HG03159 (cell line): ENCODE data around the gene ESYT1.
"Not testable (repeated sequence)": the region's sequence is repeated elsewhere in the genome, so short reads cannot be mapped to it uniquely, and the experiment has no call there.

ENCODE experiments used
- ATAC-seq: cut with Tn5 transposase; IDR thresholded peaks from one replicate; pipeline ENCODE4 v1.9.1; 2021; ENCODE audit warnings: mild to moderate bottlenecking, moderate library complexity; ENCODE audit not compliant: unreplicated experiment

The ESYT1 gene

DNA sequence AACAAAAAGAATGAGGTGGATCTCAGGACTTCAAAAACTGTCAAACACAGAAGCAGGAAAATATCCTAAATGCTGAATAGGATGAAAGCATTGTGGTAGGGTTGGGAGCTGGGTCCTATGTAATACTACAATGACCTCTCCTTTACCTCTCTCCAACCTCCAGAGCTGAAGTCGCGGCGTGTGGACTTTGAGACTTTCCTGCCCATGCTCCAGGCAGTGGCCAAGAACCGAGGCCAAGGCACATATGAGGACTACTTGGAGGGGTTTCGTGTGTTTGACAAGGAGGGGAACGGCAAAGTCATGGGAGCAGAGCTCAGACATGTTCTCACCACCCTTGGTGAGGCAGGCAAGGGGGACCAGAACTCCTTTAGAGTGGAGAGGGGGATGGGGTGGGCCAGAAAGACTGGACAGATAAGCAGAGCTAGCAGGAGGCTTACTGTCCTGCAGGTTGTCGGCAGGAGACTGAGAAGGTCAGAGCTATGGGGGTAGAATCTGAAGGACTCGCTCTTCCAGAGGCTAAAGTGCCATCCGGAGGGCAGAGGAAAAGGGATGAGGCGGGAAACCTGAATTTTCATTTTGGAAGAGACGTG, 27.3 kb downstream of the ESYT1 start:
- no peak for ATAC-seq

DNA sequence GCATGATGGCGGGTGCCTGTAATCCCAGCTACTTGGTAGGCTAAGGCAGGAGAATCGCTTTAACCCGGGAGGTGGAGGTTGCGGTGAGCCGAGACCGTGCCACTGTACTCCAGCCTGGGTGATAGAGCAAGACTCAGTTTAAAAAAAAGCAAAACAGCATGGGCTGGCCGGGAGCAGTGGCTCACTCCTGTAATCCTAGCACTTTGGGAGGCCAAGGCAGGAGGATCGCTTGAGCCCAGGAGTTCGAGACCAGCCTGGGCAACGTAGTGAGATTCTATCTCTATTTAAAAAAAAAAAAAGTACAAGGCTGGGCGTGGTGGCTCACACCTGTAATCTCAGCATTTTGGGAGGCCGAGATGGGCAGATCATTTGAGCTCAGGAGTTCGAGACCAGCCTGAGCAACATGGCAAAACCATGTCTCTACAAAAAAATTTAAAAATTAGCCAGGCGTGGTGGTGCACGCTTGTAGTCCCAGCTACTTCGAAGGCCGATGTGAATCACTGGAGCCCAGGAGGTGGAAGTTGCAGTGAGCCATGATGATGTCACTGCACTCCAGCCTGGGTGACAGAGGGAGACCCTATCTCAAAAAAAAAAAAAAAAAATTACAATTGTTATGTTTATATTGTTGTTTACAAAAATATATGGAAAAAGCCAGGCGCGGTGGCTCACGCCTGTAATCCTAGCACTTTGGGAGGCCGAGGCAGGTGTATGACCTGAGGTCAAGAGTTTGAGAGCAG, 28.6 kb downstream of the ESYT1 start:
- ATAC-seq, result not testable (repeated sequence)

DNA sequence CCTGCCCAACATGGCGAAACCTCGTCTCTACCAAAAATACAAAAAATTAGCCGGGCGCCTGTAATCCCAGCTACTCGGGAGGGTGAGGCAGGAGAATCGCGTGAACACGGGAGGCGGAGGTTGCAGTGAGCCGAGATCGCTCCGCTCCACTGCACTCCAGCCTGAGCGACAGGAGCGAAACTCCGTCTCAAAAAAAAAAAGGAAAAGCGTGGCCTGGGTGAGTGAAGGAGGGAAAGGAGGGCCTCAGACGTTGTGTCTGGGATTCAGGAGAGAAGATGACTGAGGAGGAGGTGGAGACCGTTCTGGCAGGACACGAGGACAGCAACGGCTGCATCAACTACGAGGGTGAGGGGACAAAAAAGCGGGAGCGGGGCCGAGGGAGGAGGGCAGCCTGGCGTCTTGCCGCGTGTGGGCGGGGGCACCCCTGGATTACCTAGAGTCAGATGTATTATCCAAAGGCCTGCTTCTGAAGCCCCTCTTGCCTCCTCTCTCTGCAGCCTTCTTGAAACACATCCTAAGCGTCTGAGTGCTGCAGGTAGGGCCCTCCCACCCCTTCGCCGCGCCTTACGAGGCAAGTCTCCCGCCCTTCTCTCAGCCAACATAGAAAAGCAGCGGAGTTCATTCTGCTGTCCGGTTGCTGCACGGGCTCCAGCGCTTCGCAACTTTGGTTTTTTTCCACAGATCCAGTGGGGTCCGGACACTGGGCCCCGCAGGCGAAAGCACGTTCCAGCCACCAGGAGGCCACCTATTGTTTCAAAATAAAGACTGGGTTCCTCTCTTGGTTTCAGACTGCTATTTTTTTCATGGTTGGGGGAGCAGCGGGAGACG, 29.3 kb downstream of the ESYT1 start:
- ATAC-seq, result peak; percentile 32

DNA sequence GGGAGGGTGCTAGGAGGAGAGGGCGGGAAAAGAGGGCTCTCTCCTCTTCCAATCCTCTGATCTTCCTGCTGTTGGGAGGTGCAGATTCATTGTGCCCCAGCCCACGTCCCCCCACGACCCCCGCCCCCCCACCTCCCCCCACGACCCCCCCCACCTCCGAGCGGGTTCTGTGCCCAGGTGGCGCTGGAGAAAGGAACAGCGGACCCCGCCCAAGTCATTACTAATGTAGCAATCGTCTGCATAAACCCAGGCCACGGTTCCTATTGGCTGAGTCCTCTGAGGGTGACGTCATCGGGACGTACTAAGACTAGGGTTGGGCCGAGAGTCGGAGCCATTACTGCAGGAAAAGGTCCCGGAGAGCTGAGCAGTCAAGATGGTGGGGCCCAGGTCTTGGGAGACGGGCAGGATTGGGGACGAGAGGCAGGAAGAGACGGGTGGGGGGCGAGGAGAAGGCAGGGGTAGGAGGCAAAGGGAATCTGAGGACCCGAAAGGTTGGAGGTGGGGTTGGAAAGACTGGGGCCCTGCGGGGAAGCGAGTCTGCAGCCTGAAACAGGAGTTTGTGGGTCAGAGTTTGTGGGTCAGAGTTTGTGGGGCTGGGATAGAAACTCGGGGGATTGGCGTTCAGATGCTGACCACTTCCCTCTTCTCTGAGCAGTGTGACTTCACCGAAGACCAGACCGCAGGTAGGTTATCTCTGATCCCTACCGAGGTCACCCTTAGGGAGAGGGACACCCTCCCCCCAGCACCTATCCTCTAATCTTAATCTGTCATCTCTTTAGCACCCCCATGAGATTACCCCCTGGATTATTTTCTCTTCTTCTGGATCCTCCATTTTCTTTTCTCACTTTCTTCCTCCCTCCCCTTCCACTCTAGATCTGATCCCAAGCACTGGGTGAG, 30.2 kb downstream of the ESYT1 start, which contains the start of gene MYL6:
MYL6 (plus strand) TSS at position 331 of the 897 bp plus-strand sequence; CDS start at position 374, 43 bp downstream.
- peak; percentile 82 for ATAC-seq

DNA sequence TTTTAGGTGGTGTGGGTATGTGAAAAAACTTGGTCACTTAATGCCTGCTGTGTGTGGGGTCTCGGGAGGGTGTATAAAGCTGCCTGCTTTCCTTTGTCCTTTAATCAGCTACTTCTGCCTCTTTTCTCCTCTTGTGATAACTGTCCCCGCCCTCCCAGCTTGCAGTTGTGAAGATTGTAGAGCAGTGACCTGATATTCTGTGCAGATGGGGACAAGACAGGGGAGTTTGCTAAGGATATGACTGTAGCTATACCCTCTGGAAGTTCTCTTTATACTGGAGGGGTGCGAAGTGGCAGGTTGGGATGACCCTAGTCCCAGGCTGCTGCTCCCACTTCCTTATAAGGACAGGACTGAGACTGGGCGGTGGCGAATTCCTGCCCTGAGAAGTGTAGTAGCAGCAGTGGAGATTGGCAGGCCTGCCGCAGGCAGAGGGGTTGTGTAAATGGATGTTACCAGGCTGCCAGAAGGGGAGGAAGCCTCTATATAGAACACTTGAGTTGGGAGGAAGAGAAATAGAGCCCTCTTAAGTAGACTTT, 30.9 kb downstream of the ESYT1 start:
- ATAC-seq, result no peak

DNA sequence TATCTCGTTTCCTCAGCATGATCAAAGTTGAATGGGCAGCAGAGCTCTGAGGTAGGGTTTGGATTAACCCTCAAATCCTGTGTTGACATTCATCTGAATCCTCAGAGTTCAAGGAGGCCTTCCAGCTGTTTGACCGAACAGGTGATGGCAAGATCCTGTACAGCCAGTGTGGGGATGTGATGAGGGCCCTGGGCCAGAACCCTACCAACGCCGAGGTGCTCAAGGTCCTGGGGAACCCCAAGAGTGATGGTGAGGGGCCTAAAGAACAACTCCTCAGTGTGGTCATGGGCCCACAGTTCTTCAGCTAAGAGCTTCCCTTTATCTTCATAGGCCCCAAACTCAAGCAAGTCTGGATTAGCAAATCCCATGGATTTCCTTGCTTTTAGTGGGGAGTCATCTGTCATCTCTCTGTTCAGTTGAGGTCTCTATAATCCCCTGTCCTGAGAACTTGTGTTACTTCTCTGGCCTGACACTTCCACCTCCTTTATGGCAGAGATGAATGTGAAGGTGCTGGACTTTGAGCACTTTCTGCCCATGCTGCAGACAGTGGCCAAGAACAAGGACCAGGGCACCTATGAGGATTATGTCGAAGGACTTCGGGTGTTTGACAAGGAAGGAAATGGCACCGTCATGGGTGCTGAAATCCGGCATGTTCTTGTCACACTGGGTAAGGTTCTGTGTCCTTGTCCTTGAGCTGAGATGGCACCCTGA, 31.6 kb downstream of the ESYT1 start:
- no peak for ATAC-seq

DNA sequence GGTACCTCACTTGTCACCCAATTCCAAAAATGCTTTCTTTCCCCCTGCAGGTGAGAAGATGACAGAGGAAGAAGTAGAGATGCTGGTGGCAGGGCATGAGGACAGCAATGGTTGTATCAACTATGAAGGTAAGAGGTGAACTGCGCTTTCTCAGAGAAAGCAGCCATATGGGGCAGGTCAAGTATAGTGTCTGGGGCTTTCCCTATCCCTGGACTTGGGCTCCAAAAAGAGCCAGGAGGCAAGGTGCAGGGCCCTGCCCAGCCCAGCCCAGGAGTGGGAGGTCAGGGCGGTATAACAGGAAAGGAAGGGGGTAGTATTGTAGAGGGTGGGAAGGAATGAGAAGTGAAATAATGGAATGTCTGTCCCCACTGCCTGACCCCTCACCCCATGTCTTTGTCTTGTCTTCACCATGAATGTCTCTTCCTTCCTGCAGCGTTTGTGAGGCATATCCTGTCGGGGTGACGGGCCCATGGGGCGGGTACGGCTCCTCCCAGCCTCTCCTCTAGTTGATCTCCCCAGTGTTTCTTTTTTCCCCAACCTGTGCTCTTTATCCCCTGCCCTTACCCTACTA, 32.2 kb downstream of the ESYT1 start:
- no peak for ATAC-seq

DNA sequence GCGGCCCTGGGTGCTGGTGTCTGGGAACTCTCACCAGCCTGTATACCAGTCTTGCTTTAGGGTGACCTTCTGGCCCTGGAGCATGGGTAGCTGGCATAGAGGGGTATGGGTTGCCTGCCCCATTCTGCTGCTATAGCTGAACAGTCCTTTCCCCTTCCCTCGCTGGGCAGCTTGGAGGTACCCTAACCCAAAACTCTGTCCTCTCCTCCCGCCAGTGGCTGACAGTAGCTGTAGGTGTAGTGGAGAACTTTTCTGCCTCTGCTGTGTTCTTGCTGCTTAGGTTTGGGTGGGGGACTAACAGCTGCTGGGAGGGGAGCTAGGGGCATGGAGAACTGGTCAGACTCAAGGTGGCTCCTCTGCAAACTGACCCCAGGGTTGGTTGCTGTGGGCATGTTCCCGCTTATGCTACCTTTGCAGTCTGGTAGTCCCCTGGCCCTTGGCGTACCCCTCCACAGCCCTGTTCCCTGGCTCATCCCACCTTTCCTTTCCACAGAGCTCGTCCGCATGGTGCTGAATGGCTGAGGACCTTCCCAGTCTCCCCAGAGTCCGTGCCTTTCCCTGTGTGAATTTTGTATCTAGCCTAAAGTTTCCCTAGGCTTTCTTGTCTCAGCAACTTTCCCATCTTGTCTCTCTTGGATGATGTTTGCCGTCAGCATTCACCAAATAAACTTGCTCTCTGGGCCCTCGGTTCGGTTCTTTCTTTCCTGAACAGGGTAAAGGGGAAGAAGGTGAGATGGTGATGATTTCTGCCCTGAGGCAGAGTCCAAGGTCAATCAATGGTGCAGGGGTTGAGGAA, 33.0 kb downstream of the ESYT1 start:
- ATAC-seq, result no peak

DNA sequence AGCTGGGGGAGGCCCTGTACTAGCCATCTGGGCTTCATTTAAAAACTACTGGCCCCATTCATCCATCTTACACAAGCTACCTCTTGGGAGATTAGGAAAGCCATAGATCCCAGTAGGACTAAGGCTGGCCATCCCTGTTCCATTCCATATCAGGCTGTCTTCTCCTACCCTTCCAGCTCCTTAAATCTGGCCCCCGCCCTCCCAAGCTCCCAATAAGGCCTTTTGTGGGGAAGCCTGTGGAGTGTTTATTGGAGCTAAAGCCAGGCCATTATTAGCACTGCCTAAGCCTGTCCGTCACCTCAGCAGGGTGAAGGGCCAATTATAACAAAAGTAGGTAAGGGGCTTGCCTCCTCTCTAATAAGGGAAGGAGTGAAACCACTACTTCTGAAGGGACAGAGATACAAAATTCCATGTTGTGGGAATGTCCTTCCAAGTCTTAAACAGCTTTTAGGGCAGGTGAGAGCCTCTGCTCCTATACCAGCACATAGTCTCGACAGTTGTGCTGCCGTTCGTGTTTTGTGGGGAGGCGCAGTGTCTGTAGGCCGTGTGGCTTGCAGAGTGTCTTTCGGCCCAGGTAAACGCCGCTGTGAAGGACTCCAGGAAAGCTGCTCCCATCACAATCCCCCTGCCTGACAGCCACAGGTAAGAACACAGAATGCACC, 33.8 kb downstream of the ESYT1 start:
- ATAC-seq, result no peak

DNA sequence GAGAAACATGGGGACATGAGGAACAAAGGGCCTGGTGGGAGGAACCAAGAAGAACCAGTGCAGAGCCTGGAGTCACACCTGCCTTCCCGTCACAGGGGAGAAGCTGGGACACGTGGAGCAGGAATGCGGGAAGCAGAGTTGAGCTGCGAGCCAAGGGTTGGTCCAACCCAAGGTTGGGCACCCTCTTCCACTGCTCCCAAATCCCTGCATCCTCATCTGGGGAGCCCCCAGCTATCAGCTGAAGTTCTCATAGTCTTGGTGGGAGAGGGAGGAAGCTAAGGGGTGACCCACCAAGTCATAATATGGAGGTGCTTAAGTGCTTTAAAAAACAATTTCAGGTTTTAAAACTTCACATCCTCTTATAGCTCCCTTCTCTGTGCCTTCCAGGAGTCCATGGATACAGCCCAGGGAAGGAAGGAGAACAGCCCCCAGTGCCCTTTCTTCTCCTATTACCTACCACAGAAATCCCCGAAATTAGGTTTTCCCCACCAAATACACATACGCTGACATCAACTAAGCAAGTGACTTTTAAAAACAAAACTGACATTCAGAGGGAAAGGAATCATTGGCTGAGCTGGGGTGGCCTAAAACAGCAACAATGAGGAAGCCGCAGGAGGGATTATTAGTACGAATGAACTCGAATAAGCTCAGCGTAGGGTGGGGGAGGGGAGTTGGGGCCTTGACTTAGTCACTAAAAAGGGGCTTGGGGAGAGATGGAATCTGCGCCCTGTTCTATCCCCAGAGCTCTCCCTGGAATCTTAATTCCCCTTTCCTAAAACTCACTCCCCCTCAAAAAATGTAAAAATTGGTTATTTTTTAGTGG, 34.6 kb downstream of the ESYT1 start:
- ATAC-seq, result no peak

DNA sequence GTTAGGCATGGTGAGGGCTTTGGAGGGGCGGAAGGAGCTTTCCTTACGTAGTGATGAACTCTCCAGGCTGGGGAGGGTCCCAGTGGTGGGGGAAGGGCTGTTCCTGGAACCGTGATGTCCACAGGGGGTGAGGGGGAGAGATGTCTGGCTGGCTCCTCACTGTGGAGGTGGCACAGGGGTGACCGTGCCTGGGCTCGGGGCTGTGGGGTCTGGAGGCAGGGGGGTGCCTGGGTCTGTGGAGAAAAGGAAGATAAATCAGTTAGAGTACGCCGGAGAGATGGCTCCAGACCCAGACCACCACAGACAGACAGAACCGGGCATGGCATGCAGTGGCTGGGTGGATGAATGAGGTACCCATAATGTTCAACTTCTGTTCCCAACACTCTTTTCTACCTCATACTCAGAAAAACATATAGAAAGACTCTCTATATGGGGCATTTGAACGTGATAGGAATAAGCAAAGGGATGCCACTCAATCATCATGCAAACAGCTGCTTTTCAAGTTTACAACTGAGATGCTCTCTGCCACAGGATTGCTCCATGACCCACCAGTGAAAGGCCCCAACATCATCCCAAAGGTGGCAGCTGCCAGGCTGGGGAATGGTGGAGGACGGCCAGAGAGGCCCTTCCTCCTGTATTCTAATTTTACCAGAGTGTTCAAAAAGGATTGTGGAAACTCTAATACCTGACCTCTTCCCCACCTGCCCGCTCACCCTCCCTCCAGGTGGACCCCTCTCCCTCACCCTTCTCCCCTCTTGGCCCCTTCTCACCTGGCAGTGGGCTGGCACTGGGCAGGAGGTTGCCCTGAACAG, 35.7 kb downstream of the ESYT1 start:
- ATAC-seq, result no peak

DNA sequence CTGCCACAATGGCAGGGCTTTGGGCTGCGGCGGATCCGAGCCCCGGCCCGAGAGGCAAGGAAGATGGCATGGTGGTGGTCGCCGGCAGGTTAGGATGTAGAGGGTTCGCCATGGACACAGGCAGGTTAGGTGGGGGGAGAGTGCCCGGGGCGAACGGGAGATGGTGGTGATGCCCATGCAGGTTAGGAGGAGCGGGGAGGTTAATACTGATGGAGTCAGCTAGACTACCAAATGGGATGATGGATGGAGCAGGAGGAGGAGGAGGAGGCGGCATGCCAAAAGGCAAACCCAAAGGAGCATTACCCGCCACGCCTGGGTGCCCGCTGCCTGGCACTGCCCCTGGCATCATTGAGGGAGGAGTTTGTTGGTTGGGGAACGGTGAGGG, 36.3 kb downstream of the ESYT1 start:
- no peak for ATAC-seq

DNA sequence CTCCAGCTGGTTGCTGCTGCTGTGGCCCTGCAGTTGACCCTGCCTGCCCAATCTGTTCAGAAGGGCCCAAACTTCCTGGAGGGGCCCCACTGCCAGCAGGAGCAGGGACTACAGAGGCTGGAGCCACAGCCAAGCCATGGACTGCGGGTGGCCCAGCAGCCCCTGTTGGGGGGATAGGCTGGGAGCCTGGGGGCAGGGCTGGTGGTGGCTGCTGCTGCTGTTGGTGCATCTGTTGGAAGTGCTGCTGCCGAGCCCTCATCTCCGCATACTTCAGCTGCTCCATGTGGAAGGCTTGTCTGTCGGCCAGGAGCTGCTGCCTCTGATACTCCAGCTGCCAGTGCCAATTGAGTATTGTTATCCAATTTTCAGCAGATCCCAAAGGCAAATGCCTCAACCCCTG, 37.3 kb downstream of the ESYT1 start:
- no peak for ATAC-seq

DNA sequence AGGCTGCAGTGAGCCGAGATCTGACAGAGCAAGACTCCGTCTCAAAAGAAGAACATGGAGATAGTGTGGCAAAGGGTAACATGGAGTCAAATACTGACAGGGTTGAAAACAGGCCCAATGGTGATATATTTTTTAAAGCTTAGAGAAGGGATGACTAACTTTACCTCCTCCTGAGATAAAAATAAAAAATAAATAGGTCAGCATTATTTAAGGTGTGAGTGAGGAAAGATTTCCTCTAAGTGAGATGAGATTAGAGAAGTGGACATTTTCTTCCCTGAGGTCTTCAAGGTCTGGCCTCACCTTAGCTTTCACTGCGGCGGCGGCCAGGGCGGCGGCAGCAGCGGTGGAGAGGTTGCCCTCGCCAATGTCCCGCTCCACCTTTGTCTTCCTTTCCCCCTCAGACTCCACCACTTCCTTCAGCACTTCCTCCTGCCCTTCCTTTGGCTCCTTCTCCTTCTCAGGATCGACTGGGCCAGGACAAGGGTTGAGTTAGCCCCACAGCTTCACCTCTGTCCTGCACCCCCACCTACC, 41.2 kb downstream of the ESYT1 start:
- no peak for ATAC-seq

DNA sequence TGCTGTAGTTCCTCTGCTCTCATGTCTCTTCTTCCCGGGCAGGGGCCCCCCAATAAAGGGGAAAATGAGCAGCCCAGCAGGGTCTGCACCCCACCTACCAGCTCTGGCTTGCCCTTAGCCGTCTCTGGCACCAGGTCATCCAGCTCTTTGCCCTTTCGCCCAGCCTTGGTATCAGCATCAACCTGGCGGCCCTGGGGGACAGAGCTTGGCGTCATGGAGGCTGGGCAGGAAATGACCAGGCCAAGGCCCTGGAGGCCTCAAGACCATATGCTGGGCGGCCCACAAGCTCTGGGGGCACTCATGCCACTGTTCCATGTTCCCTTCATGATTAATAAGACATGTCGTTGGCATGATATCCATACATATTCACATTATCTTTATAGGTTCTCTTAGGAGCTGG, 44.8 kb downstream of the ESYT1 start:
- ATAC-seq, result no peak

DNA sequence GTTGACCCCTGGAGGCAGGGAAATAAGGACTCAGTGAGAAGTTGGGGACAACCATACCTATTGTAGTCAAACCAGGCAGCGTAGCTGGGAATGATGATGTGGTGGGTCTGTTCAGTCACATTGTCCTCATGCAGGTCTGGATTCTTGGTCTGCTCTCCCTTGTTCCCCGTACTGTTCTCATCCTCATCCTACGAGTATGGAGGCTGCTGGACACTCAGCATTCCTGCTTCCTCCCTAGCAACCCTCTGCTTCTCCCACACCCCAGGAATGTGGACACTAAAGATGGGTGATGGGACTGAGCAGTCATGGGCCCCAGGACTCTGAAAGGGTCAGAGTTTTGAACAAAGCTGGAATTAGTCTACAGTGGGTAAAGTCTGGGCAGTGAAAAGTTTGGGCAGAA, 50.3 kb downstream of the ESYT1 start:
- no peak for ATAC-seq
